GM12878 (cell line): ENCODE measurements around the gene NDST4. TPM values are rescaled to one million over a fixed set of nuclear protein-coding genes. Genes with fewer than 3 reads are reported as not detected.

Experiments used
- ATAC-seq: fragments of 200-7000 bp; cut with Tn5 transposase; 3 replicates; pipeline ENCODE4 v1.9.1; 2020; ENCODE audit warnings: mild to moderate bottlenecking, moderate library complexity
- BruUV-seq: library from RNA; stranded (reverse); fragments of 400-500 nt; replicated peaks from 2 replicates; lab custom pipeline; 2021; lab: Mats Ljungman, UMichigan
- CTCF ChIA-PET: fragments of 300-600 bp; sonication (Branson Sonifier 250); formaldehyde crosslinking; extraction: SDS; loops from one replicate; lab custom pipeline; 2021; ENCODE audit warnings: inconsistent platforms; lab: Yijun Ruan, JAX
- POLR2A ChIA-PET: fragments of 350-600 bp; formaldehyde crosslinking; extraction: SDS; loops from one replicate; lab custom pipeline; 2021; ENCODE audit warnings: inconsistent platforms; lab: Charles Lee
- RAD21 ChIA-PET: fragments of 300-600 bp; sonication (Branson Sonifier 250); formaldehyde crosslinking; loops from one replicate; lab custom pipeline; 2023; ENCODE audit warnings: antibody characterized with exemption; ENCODE audit not compliant: unreplicated experiment; lab: Charles Lee
- SMC1A ChIA-PET: fragments of 300-600 bp; sonication (Branson Sonifier 250); formaldehyde crosslinking; loops from one replicate; lab custom pipeline; 2023; ENCODE audit not compliant: unreplicated experiment, uncharacterized antibody; lab: Charles Lee
- DNase-seq: peaks from one replicate; pipeline ENCODE4 v3.0.0-alpha.2; 2011; ENCODE audit warnings: low read depth, low spot score
- FAIRE-seq: peaks from 3 replicates; lab custom pipeline; 2011; peaks lifted over from hg19 to GRCh38; lab: Jason Lieb, UNC
- H2AFZ ChIP-seq: 2 replicates; pipeline ENCODE4 v1.6.0; 2011; ENCODE audit warnings: low read depth, low read length, control low read depth; ENCODE audit not compliant: control insufficient read depth
- H3K27ac ChIP-seq: 2 replicates; pipeline ENCODE4 v1.5.1; 2011; ENCODE audit warnings: control low read depth; ENCODE audit not compliant: control insufficient read depth, insufficient read depth
- H3K27me3 ChIP-seq, 2 experiments: replicated peaks in 1 of 2; 2 replicates each; pipeline versions ENCODE4 v1.6.0 to v1.6.1; 2011; ENCODE audit warnings: low read length in 1 of 2; ENCODE audit not compliant: control insufficient read depth in 2 of 2, insufficient read depth in 2 of 2
- H3K36me3 ChIP-seq, 2 experiments: 2 replicates each; pipeline ENCODE4 v1.5.1; 2011; ENCODE audit warnings: low read length in 1 of 2; ENCODE audit not compliant: control insufficient read depth in 2 of 2, insufficient read depth in 2 of 2
- H3K4me1 ChIP-seq: 2 replicates; pipeline ENCODE4 v1.6.1; 2011; ENCODE audit warnings: mild to moderate bottlenecking, low read length, moderate library complexity, mixed read lengths; ENCODE audit not compliant: control insufficient read depth, insufficient read depth
- H3K4me2 ChIP-seq: 2 replicates; pipeline ENCODE4 v1.6.0; 2011; ENCODE audit warnings: control low read depth; ENCODE audit not compliant: control insufficient read depth, insufficient read depth
- H3K4me3 ChIP-seq: fragments of 200-600 bp; sonication (generic); 2 replicates; pipeline ENCODE4 v1.5.1; 2016
- H3K79me2 ChIP-seq: 2 replicates; pipeline ENCODE4 v1.6.0; 2011; ENCODE audit warnings: low read length; ENCODE audit not compliant: control insufficient read depth, insufficient read depth
- H3K9ac ChIP-seq: 2 replicates; pipeline ENCODE4 v1.8.0; 2011; ENCODE audit warnings: low read length, control low read depth, mixed read lengths; ENCODE audit not compliant: control insufficient read depth, insufficient read depth
- H3K9me3 ChIP-seq: replicated peaks from 3 replicates; pipeline ENCODE4 v1.5.1; 2011; ENCODE audit warnings: mild to moderate bottlenecking, low read length; ENCODE audit not compliant: control insufficient read depth, insufficient read depth
- H4K20me1 ChIP-seq: 2 replicates; pipeline ENCODE4 v1.6.0; 2011; ENCODE audit not compliant: control insufficient read depth, insufficient read depth
- BHLHE40 ChIP-seq, 2 experiments: fragments of 450-650 bp in 1 of 2; IDR thresholded peaks; 2 replicates each; pipeline ENCODE4 v1.6.1; 2011 to 2017; ENCODE audit warnings: low read depth in 2 of 2, borderline replicate concordance in 1 of 2, improper control_type of control experiment in 1 of 2, low read length in 1 of 2, mild to moderate bottlenecking in 1 of 2
- CEBPB ChIP-seq, 2 experiments: fragments of 150-350 bp in 1 of 2; IDR thresholded peaks; 2 replicates each; pipeline ENCODE4 v1.6.1; 2012 to 2014; ENCODE audit warnings: low read depth in 2 of 2, low read length in 2 of 2, borderline replicate concordance in 1 of 2, inconsistent platforms in 1 of 2
- EP300 ChIP-seq, 2 experiments: fragments of 150-350 bp in 1 of 2; IDR thresholded peaks; 2 replicates each; pipeline ENCODE4 v1.6.1; 2011 to 2012; ENCODE audit warnings: low read depth in 2 of 2, low read length in 2 of 2, borderline replicate concordance in 1 of 2, improper control_type of control experiment in 1 of 2, inconsistent platforms in 1 of 2; ENCODE audit not compliant: control insufficient read depth in 1 of 2
- LARP7 ChIP-seq: fragments of 450-650 bp; IDR thresholded peaks from 2 replicates; pipeline ENCODE4 v1.6.1; 2017; ENCODE audit warnings: mild to moderate bottlenecking
- POLR2AphosphoS2 ChIP-seq: IDR thresholded peaks from 2 replicates; pipeline ENCODE4 v1.6.1; 2011; ENCODE audit warnings: low read depth, mild to moderate bottlenecking, low read length, improper control_type of control experiment, moderate library complexity
- RAD21 ChIP-seq: IDR thresholded peaks from 2 replicates; pipeline ENCODE4 v1.6.1; 2011; ENCODE audit warnings: mild to moderate bottlenecking, low read depth, low read length, moderate library complexity; ENCODE audit not compliant: insufficient read depth
- RCOR1 ChIP-seq: conservative IDR thresholded peaks from 2 replicates; pipeline ENCODE4 v1.6.1; 2012; ENCODE audit warnings: low read depth, low read length, improper control_type of control experiment
- TCF12 ChIP-seq: IDR thresholded peaks from 2 replicates; pipeline ENCODE4 v1.6.1; 2011; ENCODE audit warnings: low read depth, mild to moderate bottlenecking, low read length
- ZNF622 ChIP-seq: fragments of 450-650 bp; IDR thresholded peaks from 2 replicates; pipeline ENCODE4 v1.6.1; 2017; ENCODE audit warnings: mild to moderate bottlenecking, inconsistent platforms
- in situ Hi-C: fragments of 300-500 bp; cut with MboI; formaldehyde crosslinking; loops from 9 replicates; pipeline ENCODE4 v1.14.3; 2018; ENCODE audit warnings: mixed read lengths
- intact Hi-C: fragments of 100-400 bp; cut with micrococcal nuclease; formaldehyde crosslinking; loops from one replicate; pipeline ENCODE4 v1.14.2; 2022; ENCODE audit not compliant: unreplicated experiment
- polyA plus RNA-seq, 11 experiments: library from polyadenylated mRNA; depleted of rRNA in 4 of 11; unstranded in 6 of 11; stranded (reverse) in 5 of 11; fragments of >200 nt; fragmentation: Nextera tagmentation in 4 of 11; fragmentation: Illumina TruSeq in 1 of 11; extraction: Ambion mirVana in 4 of 11; extraction: Trizol in 1 of 11; gene quantifications; 1 replicate in 1 of 11; 2 replicates in 10 of 11; pipeline versions ENCODE4 v1.2.1 to v1.2.3, GENCODE V29; 2011 to 2016; ENCODE audit warnings: inconsistent platforms in 2 of 11, missing spikeins in 2 of 11, low read depth in 1 of 11
- total RNA-seq, 4 experiments: library from RNA; depleted of rRNA in 3 of 4; stranded (reverse); fragments of >200 nt in 3 of 4; fragmentation: Illumina TruSeq in 1 of 4; extraction: Trizol in 1 of 4; gene quantifications; 2 replicates each; pipeline versions ENCODE4 v1.2.1 to v1.2.3, GENCODE V29; 2013 to 2021
- TF ChIP-seq, protein P1 (sequence below): fragments of 450-650 bp; IDR thresholded peaks from 2 replicates; pipeline ENCODE4 v1.6.1; 2016; ENCODE audit warnings: mild to moderate bottlenecking, moderate library complexity, borderline replicate concordance
- TF ChIP-seq, protein P2 (sequence below): fragments of 450-650 bp; IDR thresholded peaks from 2 replicates; pipeline ENCODE4 v1.6.1; 2017; ENCODE audit warnings: mild to moderate bottlenecking, low read depth, inconsistent platforms; ENCODE audit not compliant: poor library complexity, severe bottlenecking
- TF ChIP-seq, protein P3 (sequence below): fragments of 450-650 bp; formaldehyde crosslinking; IDR thresholded peaks from 2 replicates; pipeline ENCODE4 v1.4.0; 2020; ENCODE audit warnings: mild to moderate bottlenecking, moderate library complexity
- TF ChIP-seq, protein P4 (sequence below): fragments of 450-650 bp; IDR thresholded peaks from 2 replicates; pipeline ENCODE4 v1.6.1; 2017; ENCODE audit warnings: borderline replicate concordance

NDST4 gene
- total and polyA plus RNA-seq, 10 of the 15 experiments (the other 5 are each of a cell fraction or from before 2014, with no cell fraction given): 0.04 to 0.11 (median 0.07) TPM; not detected in 6

DNA sequence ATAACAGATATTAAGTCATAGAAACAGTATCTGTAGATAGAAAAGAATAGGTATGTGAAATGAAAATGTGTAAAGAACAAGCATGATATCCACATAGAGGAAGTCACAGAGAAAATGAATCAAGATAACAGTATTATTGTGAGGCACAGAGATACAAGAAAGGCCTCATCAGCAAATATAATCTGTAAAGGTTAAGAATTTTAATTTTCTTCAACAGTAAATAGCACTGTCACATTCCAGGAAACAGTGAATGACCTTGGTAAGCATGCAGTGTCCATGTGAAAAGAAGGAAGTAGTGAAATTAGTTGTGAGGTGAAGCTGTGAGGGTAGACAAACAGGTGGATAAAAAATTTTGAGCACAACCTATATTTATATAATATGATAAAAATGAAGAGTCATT, 39.5 kb upstream of the NDST4 start:
- Histone ChIP-seq H3K4me2 (no peak overlapping the region), H4K20me1 (no peaks in the 10 kb centered on the region), H3K9me3 (no peaks in the 10 kb centered on the region), H3K4me3 (no peak overlapping the region), H3K36me3 (no peaks in the 10 kb centered on the region), H3K4me1 (no peaks in the 10 kb centered on the region), H3K27me3 (no peaks in the 10 kb centered on the region), H2AFZ (no peak overlapping the region), H3K9ac (no peak overlapping the region), H3K27ac (no peak overlapping the region), H3K79me2 (no peaks in the 10 kb centered on the region)
- DNase-seq: no peak
- no TSS peak for BruUV-seq
- CTCF ChIA-PET: no interaction called here
- in situ Hi-C loops (no loop called here), intact Hi-C loops (no loop called here)
- RAD21 ChIA-PET: no interaction called here
- POLR2A ChIA-PET: no interaction called here
- SMC1A ChIA-PET: no interaction called here
- no peak for FAIRE-seq
- no peak for ATAC-seq
- no peak for TF ChIP-seq POLR2AphosphoS2
- TF ChIP-seq RCOR1: no peak
- no peak for TF ChIP-seq TCF12
- no peak for TF ChIP-seq RAD21
- no peak for TF ChIP-seq BHLHE40 (IDR thresholded peaks at IDR 0.05; ENCODE audit: borderline replicate concordance in 1 of 2, low read depth in 2 of 2, low read length in 1 of 2)
- TF ChIP-seq CEBPB (IDR thresholded peaks at IDR 0.05; ENCODE audit: borderline replicate concordance in 1 of 2, low read depth in 2 of 2, low read length in 2 of 2): no peak
- TF ChIP-seq, protein P1, sequence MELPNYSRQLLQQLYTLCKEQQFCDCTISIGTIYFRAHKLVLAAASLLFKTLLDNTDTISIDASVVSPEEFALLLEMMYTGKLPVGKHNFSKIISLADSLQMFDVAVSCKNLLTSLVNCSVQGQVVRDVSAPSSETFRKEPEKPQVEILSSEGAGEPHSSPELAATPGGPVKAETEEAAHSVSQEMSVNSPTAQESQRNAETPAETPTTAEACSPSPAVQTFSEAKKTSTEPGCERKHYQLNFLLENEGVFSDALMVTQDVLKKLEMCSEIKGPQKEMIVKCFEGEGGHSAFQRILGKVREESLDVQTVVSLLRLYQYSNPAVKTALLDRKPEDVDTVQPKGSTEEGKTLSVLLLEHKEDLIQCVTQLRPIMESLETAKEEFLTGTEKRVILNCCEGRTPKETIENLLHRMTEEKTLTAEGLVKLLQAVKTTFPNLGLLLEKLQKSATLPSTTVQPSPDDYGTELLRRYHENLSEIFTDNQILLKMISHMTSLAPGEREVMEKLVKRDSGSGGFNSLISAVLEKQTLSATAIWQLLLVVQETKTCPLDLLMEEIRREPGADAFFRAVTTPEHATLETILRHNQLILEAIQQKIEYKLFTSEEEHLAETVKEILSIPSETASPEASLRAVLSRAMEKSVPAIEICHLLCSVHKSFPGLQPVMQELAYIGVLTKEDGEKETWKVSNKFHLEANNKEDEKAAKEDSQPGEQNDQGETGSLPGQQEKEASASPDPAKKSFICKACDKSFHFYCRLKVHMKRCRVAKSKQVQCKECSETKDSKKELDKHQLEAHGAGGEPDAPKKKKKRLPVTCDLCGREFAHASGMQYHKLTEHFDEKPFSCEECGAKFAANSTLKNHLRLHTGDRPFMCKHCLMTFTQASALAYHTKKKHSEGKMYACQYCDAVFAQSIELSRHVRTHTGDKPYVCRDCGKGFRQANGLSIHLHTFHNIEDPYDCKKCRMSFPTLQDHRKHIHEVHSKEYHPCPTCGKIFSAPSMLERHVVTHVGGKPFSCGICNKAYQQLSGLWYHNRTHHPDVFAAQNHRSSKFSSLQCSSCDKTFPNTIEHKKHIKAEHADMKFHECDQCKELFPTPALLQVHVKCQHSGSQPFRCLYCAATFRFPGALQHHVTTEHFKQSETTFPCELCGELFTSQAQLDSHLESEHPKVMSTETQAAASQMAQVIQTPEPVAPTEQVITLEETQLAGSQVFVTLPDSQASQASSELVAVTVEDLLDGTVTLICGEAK: no peak
- TF ChIP-seq, protein P2, sequence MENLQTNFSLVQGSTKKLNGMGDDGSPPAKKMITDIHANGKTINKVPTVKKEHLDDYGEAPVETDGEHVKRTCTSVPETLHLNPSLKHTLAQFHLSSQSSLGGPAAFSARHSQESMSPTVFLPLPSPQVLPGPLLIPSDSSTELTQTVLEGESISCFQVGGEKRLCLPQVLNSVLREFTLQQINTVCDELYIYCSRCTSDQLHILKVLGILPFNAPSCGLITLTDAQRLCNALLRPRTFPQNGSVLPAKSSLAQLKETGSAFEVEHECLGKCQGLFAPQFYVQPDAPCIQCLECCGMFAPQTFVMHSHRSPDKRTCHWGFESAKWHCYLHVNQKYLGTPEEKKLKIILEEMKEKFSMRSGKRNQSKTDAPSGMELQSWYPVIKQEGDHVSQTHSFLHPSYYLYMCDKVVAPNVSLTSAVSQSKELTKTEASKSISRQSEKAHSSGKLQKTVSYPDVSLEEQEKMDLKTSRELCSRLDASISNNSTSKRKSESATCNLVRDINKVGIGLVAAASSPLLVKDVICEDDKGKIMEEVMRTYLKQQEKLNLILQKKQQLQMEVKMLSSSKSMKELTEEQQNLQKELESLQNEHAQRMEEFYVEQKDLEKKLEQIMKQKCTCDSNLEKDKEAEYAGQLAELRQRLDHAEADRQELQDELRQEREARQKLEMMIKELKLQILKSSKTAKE: no peak
- TF ChIP-seq EP300 (IDR thresholded peaks at IDR 0.05; ENCODE audit: borderline replicate concordance in 1 of 2, control insufficient read depth in 1 of 2, low read depth in 2 of 2, low read length in 2 of 2): no peak
- TF ChIP-seq ZNF622: no peak
- TF ChIP-seq, protein P3, sequence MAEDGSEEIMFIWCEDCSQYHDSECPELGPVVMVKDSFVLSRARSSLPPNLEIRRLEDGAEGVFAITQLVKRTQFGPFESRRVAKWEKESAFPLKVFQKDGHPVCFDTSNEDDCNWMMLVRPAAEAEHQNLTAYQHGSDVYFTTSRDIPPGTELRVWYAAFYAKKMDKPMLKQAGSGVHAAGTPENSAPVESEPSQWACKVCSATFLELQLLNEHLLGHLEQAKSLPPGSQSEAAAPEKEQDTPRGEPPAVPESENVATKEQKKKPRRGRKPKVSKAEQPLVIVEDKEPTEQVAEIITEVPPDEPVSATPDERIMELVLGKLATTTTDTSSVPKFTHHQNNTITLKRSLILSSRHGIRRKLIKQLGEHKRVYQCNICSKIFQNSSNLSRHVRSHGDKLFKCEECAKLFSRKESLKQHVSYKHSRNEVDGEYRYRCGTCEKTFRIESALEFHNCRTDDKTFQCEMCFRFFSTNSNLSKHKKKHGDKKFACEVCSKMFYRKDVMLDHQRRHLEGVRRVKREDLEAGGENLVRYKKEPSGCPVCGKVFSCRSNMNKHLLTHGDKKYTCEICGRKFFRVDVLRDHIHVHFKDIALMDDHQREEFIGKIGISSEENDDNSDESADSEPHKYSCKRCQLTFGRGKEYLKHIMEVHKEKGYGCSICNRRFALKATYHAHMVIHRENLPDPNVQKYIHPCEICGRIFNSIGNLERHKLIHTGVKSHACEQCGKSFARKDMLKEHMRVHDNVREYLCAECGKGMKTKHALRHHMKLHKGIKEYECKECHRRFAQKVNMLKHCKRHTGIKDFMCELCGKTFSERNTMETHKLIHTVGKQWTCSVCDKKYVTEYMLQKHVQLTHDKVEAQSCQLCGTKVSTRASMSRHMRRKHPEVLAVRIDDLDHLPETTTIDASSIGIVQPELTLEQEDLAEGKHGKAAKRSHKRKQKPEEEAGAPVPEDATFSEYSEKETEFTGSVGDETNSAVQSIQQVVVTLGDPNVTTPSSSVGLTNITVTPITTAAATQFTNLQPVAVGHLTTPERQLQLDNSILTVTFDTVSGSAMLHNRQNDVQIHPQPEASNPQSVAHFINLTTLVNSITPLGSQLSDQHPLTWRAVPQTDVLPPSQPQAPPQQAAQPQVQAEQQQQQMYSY (CRISPR knock-in tag): no peak
- TF ChIP-seq, protein P4, sequence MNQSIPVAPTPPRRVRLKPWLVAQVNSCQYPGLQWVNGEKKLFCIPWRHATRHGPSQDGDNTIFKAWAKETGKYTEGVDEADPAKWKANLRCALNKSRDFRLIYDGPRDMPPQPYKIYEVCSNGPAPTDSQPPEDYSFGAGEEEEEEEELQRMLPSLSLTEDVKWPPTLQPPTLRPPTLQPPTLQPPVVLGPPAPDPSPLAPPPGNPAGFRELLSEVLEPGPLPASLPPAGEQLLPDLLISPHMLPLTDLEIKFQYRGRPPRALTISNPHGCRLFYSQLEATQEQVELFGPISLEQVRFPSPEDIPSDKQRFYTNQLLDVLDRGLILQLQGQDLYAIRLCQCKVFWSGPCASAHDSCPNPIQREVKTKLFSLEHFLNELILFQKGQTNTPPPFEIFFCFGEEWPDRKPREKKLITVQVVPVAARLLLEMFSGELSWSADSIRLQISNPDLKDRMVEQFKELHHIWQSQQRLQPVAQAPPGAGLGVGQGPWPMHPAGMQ: no peak
- no peak for TF ChIP-seq LARP7
